Ishikawa (cell line): ENCODE data around the gene CCDC27.

ENCODE experiments used
- CEBPB ChIP-seq: IDR thresholded peaks from 2 replicates; pipeline ENCODE4 v1.6.1; 2012
- CREB1 ChIP-seq: IDR thresholded peaks from 2 replicates; pipeline ENCODE4 v1.6.1; 2012; ENCODE audit warnings: low read depth
- EP300 ChIP-seq: IDR thresholded peaks from 2 replicates; pipeline ENCODE4 v1.6.1; 2012; ENCODE audit warnings: borderline replicate concordance
- FOXM1 ChIP-seq: IDR thresholded peaks from 2 replicates; pipeline ENCODE4 v1.6.1; 2012; ENCODE audit warnings: low read depth, borderline replicate concordance
- NFIC ChIP-seq: IDR thresholded peaks from 2 replicates; pipeline ENCODE4 v1.6.1; 2012
- RAD21 ChIP-seq: IDR thresholded peaks from 2 replicates; pipeline ENCODE4 v1.6.1; 2012; ENCODE audit warnings: low read depth
- TAF1 ChIP-seq: IDR thresholded peaks from 2 replicates; pipeline ENCODE4 v1.6.1; 2012; ENCODE audit warnings: low read depth, mild to moderate bottlenecking
- TEAD4 ChIP-seq: IDR thresholded peaks from 2 replicates; pipeline ENCODE4 v1.6.1; 2012
- YY1 ChIP-seq: IDR thresholded peaks from 2 replicates; pipeline ENCODE4 v1.6.1; 2012; ENCODE audit warnings: low read depth
- TF ChIP-seq, protein P1 (sequence below): IDR thresholded peaks from 2 replicates; pipeline ENCODE4 v1.6.1; 2012; ENCODE audit warnings: low read depth, mild to moderate bottlenecking
- TF ChIP-seq, protein P2 (sequence below): IDR thresholded peaks from 2 replicates; pipeline ENCODE4 v1.6.1; 2012
- TF ChIP-seq, protein P3 (sequence below): IDR thresholded peaks from 2 replicates; pipeline ENCODE4 v1.6.1; 2012

DNA sequence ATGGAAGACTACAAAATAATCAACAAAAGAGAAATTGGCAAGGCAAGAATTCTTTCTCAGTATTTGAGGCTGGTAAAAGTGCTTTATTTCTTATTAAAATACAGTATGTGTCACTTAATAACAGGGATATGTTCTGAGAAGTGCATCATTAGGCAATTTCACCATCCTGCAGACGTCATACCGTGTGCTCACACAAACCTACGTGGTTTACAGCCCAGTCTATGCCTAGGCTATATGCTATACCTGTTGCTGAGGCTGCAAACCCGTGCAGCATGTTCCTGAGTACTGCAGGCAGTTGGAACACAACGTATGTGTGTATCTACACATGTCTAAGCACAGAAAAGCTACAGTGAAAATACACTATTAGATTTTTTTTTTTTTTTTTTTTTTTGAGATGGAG, 2.7 kb upstream of the CCDC27 start:
- TF ChIP-seq YY1, result no peak
- TF ChIP-seq, protein P1, sequence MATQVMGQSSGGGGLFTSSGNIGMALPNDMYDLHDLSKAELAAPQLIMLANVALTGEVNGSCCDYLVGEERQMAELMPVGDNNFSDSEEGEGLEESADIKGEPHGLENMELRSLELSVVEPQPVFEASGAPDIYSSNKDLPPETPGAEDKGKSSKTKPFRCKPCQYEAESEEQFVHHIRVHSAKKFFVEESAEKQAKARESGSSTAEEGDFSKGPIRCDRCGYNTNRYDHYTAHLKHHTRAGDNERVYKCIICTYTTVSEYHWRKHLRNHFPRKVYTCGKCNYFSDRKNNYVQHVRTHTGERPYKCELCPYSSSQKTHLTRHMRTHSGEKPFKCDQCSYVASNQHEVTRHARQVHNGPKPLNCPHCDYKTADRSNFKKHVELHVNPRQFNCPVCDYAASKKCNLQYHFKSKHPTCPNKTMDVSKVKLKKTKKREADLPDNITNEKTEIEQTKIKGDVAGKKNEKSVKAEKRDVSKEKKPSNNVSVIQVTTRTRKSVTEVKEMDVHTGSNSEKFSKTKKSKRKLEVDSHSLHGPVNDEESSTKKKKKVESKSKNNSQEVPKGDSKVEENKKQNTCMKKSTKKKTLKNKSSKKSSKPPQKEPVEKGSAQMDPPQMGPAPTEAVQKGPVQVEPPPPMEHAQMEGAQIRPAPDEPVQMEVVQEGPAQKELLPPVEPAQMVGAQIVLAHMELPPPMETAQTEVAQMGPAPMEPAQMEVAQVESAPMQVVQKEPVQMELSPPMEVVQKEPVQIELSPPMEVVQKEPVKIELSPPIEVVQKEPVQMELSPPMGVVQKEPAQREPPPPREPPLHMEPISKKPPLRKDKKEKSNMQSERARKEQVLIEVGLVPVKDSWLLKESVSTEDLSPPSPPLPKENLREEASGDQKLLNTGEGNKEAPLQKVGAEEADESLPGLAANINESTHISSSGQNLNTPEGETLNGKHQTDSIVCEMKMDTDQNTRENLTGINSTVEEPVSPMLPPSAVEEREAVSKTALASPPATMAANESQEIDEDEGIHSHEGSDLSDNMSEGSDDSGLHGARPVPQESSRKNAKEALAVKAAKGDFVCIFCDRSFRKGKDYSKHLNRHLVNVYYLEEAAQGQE, result no peak
- TF ChIP-seq TEAD4, result no peak
- no peak for TF ChIP-seq NFIC
- TF ChIP-seq, protein P2, sequence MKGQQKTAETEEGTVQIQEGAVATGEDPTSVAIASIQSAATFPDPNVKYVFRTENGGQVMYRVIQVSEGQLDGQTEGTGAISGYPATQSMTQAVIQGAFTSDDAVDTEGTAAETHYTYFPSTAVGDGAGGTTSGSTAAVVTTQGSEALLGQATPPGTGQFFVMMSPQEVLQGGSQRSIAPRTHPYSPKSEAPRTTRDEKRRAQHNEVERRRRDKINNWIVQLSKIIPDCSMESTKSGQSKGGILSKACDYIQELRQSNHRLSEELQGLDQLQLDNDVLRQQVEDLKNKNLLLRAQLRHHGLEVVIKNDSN, result no peak
- TF ChIP-seq, protein P3, sequence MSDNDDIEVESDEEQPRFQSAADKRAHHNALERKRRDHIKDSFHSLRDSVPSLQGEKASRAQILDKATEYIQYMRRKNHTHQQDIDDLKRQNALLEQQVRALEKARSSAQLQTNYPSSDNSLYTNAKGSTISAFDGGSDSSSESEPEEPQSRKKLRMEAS, result no peak
- TF ChIP-seq EP300, result no peak
- no peak for TF ChIP-seq RAD21
- TF ChIP-seq CREB1, result no peak
- TF ChIP-seq FOXM1, result no peak
- TF ChIP-seq CEBPB, result no peak
- TF ChIP-seq TAF1, result no peak
